GM21723 (cell line): Measurements from ENCODE around the gene CCL23.
"Not testable (repeated sequence)": the region's sequence is repeated elsewhere in the genome, so short reads cannot be mapped to it uniquely, and the experiment has no call there.

Experiments
- ATAC-seq: cut with Tn5 transposase; IDR thresholded peaks from one replicate; pipeline ENCODE4 v1.9.1; 2021; ENCODE audit warnings: mild to moderate bottlenecking, moderate library complexity; ENCODE audit not compliant: unreplicated experiment

CCL23 gene

DNA sequence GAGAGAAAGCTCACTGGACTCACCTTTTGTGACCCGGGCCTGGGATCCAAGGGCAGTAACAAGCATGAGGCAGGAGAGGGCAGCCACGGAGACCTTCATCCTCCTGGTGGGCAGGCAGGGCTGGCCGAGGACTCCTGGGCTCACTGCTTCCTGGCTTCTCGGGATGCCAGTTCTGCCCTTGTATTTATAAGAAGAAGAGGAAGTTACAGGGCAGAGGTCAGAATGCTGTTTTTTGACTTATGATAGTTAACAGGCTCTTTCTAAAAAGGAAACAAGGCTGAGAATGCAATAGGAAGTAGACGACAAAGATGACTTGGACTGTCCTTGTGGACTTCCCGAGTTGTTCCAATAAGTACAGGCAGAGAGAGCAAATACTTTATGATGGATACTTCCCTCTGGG, at the start of gene CCL23:
Gene CCL23, minus strand, starts transcription at position 174 of the 400 bp plus-strand sequence. Its CDS starts 75 bp downstream, at position 99.
- no peak for ATAC-seq

GRCh38 chr17:36066365-36066985, 48.7 kb upstream of the CCL23 start:
- ATAC-seq = no peak

GRCh38 chr17:36063786-36064541, 46.2 kb upstream of the CCL23 start, which contains the start of gene CCL18:
Gene CCL18 (plus strand): TSS chr17:36064272. CDS start chr17:36064343, 71 bp downstream.
- no peak for ATAC-seq

- no peak for ATAC-seq
These were observed 43.0 kb upstream of the CCL23 start for GRCh38 chr17:36060816-36061215.

GRCh38 chr17:36059406-36059805, 41.6 kb upstream of the CCL23 start:
- ATAC-seq = no peak

GRCh38 chr17:36057911-36058310, 40.1 kb upstream of the CCL23 start:
- no peak for ATAC-seq

GRCh38 chr17:36055921-36056520, 38.2 kb upstream of the CCL23 start:
- no peak for ATAC-seq

GRCh38 chr17:36055171-36055570, 37.4 kb upstream of the CCL23 start:
- ATAC-seq = no peak

GRCh38 chr17:36049643-36050042, 31.9 kb upstream of the CCL23 start:
- no peak for ATAC-seq

GRCh38 chr17:36048066-36048465, 30.3 kb upstream of the CCL23 start:
- ATAC-seq = no peak

- ATAC-seq = no peak
These were observed 18.5 kb upstream of the CCL23 start for GRCh38 chr17:36036235-36036634.

DNA sequence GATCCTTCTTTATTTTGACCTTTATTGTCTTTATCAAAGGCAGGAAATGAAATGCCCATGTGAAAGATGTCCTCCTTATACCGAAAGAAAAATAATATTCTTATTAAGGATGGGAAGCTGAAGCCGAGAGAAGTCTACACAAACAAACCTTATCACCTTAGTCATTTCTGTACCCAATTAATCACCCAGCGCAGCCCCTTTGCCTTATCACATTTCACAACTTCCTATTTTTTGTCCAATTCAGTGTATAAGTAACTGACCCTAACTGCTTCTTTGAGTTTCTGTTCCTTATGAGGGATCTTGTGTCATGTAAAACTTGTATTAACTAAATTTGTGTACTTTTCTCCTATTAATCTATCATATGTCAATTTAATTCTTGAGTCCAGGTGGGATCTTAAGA, 16.4 kb upstream of the CCL23 start:
- ATAC-seq = no peak

GRCh38 chr17:36030956-36031355, 13.2 kb upstream of the CCL23 start:
- no peak for ATAC-seq

DNA sequence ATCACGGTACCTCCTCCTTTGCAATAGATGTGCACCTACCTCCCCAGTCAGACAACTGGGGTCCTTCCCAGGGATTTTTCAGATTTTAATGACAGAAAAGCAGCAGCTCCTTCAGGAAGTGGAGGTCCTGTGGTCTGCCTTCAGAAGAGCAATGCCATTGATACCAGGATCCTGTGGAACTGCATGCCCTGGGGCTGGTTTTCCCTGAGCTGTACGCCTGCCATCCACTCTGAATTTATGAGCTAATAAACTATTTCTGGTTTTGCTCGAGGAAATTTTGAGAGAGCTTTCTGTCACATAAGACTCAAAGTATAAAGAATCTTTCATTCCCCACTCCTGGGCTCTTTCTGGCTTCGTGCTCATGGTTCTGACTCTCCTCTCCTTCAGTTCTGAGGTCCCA, 10.0 kb upstream of the CCL23 start:
- no peak for ATAC-seq

DNA sequence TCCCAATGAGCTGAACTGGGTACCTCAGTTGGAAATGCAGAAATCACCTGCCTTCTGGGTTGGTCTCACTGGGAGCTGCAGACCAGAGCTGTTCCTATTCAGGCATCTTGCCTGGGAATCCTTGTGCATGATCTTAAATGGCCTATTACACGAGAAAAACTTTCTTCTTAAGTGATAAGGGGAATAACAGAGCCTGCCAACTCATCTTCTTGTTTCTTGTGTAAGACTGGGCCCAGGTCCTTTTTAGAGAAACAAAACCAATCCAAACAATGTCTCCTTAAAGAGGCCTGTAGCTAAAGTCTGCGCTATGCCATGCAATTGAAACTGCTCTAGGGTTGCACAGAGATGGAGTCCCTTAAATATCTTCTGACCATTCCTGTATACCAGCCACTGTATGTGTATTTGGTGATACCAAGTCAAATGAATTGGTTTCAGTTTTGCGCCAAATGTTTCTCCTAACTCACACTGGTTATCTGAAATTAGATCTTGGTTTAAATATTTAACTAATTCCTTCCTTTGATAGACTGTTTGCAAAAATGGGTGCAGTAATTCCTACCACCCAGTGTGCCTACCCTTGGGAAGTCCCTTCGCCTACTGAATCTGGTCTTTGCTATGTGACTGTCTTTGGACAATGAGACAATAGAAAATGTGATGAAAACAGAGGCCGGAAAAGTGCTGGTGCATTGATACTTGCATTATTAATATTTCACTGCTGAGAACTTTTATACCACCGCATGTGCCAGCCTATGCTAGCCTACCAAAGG, 6.5 kb upstream of the CCL23 start:
- ATAC-seq = no peak

DNA sequence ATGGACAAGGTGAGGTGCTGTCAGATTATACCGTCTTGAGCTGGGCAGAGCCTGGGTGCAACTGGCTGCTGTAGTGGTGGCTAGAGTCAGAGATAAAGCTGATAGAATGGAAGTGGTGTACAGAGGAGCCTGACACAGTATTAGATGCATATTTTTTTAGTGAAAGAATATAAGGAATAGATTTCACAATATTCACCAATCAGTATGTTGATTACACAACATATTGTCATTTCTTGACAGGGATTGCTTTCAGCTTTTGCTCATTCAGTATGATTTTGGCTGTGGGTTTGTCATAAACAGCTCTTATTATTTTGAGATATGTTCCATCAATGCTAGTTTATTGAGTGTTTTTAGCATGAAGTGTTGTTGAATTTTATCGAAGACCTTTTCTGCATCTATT, 1.7 kb upstream of the CCL23 start:
- ATAC-seq = no peak

DNA sequence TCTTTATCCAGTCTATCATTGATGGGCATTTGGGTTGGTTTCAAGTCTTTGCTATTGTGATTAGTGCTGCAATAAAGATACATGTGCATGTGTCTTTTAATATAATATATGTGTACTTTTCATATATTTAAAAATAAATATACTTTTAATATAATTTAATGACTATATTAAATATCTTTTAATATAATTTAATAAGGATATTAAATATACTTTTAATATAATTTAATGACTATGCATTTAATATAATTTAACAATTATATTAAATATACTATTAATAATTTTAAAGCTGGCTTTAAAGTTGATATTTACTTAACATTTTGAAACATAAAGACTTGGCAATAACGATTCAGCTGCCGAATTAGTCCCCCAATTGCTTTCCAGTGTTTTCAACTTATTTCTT, 1.2 kb downstream of the CCL23 start:
- no peak for ATAC-seq

GRCh38 chr17:36015895-36016294, 1.9 kb downstream of the CCL23 start:
- ATAC-seq = not testable (repeated sequence)

DNA sequence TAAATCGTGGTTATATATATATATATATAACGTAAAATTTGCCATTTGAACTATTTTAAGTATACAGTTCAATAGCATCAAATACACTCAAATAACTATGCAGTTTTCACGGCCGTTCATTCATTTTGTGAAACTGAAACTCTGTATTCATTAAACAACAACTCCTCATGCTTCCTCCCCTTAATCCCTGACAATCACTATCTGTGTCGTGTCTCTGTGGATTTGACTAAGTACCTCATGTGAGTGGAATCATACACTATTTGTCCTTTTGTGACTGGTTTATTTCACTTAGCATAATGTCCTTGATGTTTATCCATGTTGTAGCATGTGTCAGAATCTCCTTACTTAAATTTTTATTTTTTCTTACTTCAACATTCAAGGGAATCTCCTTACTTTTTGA, 2.8 kb downstream of the CCL23 start:
- no peak for ATAC-seq

GRCh38 chr17:36011201-36011600, 6.6 kb downstream of the CCL23 start:
- ATAC-seq = no peak

GRCh38 chr17:36008998-36009665, 8.6 kb downstream of the CCL23 start:
- no peak for ATAC-seq
